ENCODE data around the gene HSF5.

HSF5 gene

GRCh38 chr17:58383892-58384462 lies 104.2 kb downstream of the HSF5 start:
- H3K4me3 ChIP-seq (replicated peaks; ENCODE audit: insufficient read depth, low read length) = no peak overlapping the region
- DNase-seq (ENCODE audit: low read depth in 1 of 2, low spot score in 1 of 2) = no peak
- H3K27ac ChIP-seq (replicated peaks) = no peak overlapping the region
- no peaks in the 10 kb centered on the region for H3K27me3 ChIP-seq (ENCODE audit: insufficient read depth, poor library complexity, severe bottlenecking)
- TF ChIP-seq POLR2AphosphoS5 (IDR thresholded peaks at IDR 0.05; ENCODE audit: low read depth) (no peak), CTCF (IDR thresholded peaks at IDR 0.05; ENCODE audit: insufficient read depth, low read length) (no peak), GABPA (IDR thresholded peaks at IDR 0.05; ENCODE audit: low read depth) (no peak), SPI1 (IDR thresholded peaks at IDR 0.05; ENCODE audit: borderline replicate concordance, low read depth) (no peak)
- TF ChIP-seq, protein P1, sequence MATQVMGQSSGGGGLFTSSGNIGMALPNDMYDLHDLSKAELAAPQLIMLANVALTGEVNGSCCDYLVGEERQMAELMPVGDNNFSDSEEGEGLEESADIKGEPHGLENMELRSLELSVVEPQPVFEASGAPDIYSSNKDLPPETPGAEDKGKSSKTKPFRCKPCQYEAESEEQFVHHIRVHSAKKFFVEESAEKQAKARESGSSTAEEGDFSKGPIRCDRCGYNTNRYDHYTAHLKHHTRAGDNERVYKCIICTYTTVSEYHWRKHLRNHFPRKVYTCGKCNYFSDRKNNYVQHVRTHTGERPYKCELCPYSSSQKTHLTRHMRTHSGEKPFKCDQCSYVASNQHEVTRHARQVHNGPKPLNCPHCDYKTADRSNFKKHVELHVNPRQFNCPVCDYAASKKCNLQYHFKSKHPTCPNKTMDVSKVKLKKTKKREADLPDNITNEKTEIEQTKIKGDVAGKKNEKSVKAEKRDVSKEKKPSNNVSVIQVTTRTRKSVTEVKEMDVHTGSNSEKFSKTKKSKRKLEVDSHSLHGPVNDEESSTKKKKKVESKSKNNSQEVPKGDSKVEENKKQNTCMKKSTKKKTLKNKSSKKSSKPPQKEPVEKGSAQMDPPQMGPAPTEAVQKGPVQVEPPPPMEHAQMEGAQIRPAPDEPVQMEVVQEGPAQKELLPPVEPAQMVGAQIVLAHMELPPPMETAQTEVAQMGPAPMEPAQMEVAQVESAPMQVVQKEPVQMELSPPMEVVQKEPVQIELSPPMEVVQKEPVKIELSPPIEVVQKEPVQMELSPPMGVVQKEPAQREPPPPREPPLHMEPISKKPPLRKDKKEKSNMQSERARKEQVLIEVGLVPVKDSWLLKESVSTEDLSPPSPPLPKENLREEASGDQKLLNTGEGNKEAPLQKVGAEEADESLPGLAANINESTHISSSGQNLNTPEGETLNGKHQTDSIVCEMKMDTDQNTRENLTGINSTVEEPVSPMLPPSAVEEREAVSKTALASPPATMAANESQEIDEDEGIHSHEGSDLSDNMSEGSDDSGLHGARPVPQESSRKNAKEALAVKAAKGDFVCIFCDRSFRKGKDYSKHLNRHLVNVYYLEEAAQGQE (IDR thresholded peaks at IDR 0.05; ENCODE audit: insufficient replicate concordance, low read depth) = no peak

- TF ChIP-seq GABPA (IDR thresholded peaks at IDR 0.05; ENCODE audit: low read depth) (no peak), POLR2AphosphoS5 (IDR thresholded peaks at IDR 0.05; ENCODE audit: low read depth) (no peak)
These were observed 105.4 kb downstream of the HSF5 start for GRCh38 chr17:58382872-58383242.

GRCh38 chr17:58382108-58382871 lies 105.9 kb downstream of the HSF5 start:
- Histone ChIP-seq H3K27me3 (ENCODE audit: insufficient read depth, poor library complexity, severe bottlenecking) (no peaks in the 10 kb centered on the region), H3K4me3 (replicated peaks; ENCODE audit: insufficient read depth, low read length) (no peak overlapping the region), H3K27ac (replicated peaks) (no peak overlapping the region)
- TF ChIP-seq POLR2AphosphoS5 (IDR thresholded peaks at IDR 0.05; ENCODE audit: low read depth) (no peak), GABPA (IDR thresholded peaks at IDR 0.05; ENCODE audit: low read depth) (no peak)
- no peak for DNase-seq (ENCODE audit: low read depth in 1 of 2, low spot score in 1 of 2)

More at GRCh38 chr17:58382872-58383242, 105.4 kb downstream of the HSF5 start:
- Histone ChIP-seq H3K27me3 (ENCODE audit: insufficient read depth, poor library complexity, severe bottlenecking) (no peaks in the 10 kb centered on the region), H3K4me3 (replicated peaks; ENCODE audit: insufficient read depth, low read length) (no peak overlapping the region), H3K27ac (replicated peaks) (no peak overlapping the region)
- DNase-seq (ENCODE audit: low read depth in 1 of 2, low spot score in 1 of 2) = no peak

- Histone ChIP-seq H3K4me3 (replicated peaks; ENCODE audit: insufficient read depth, low read length) (no peak overlapping the region), H3K27me3 (ENCODE audit: insufficient read depth, poor library complexity, severe bottlenecking) (no peaks in the 10 kb centered on the region), H3K27ac (replicated peaks) (no peak overlapping the region)
- TF ChIP-seq GABPA (IDR thresholded peaks at IDR 0.05; ENCODE audit: low read depth) (no peak), CTCF (IDR thresholded peaks at IDR 0.05; ENCODE audit: insufficient read depth, low read length) (no peak), SPI1 (IDR thresholded peaks at IDR 0.05; ENCODE audit: borderline replicate concordance, low read depth) (no peak), POLR2AphosphoS5 (IDR thresholded peaks at IDR 0.05; ENCODE audit: low read depth) (no peak)
- TF ChIP-seq, protein P1 (IDR thresholded peaks at IDR 0.05; ENCODE audit: insufficient replicate concordance, low read depth) = no peak
- DNase-seq (ENCODE audit: low read depth in 1 of 2, low spot score in 1 of 2) = no peak
These were observed 106.8 kb downstream of the HSF5 start for GRCh38 chr17:58381124-58382035.

Data from HL-60 (cell line).